Measurements from ENCODE around the gene C1R.
"Not testable (repeated sequence)": the region's sequence is repeated elsewhere in the genome, so short reads cannot be mapped to it uniquely, and the experiment has no call there.

C1R gene

GRCh38 chr12:7037411-7037810, 54.8 kb downstream of the C1R start:
- H4K8ac ChIP-seq (ENCODE audit: low read depth, low read length); H2BK15ac ChIP-seq (ENCODE audit: low read length); H3K36me3 ChIP-seq (replicated peaks in 1 of 2; ENCODE audit: control insufficient read depth in 2 of 2, insufficient read depth in 2 of 2, low read length in 2 of 2); DNase-seq (ENCODE audit: low spot score); H3K23ac ChIP-seq (ENCODE audit: low read depth, low read length, poor library complexity); H3K27ac ChIP-seq (replicated peaks; ENCODE audit: low read length); H3K18ac ChIP-seq (ENCODE audit: low read length); H2AK5ac ChIP-seq (ENCODE audit: low read depth, low read length); H3K4me3 ChIP-seq (ENCODE audit: low read length in 2 of 2); H3K4me2 ChIP-seq (ENCODE audit: insufficient read depth, low read length, poor library complexity, severe bottlenecking); H3K4me1 ChIP-seq (ENCODE audit: control insufficient read depth in 2 of 2, insufficient read depth in 1 of 2, low read depth in 1 of 2, low read length in 2 of 2); H3K14ac ChIP-seq (ENCODE audit: low read length); H2AFZ ChIP-seq (ENCODE audit: low read length); H2BK12ac ChIP-seq (ENCODE audit: low read length); H3K27me3 ChIP-seq (ENCODE audit: control insufficient read depth in 3 of 3, insufficient read depth in 3 of 3, low read depth in 1 of 3, low read length in 3 of 3); H2BK5ac ChIP-seq (ENCODE audit: low read length); H3K4ac ChIP-seq (ENCODE audit: low read length); H3K9ac ChIP-seq (ENCODE audit: low read depth, low read length, poor library complexity); H3K79me1 ChIP-seq (ENCODE audit: low read depth, low read length); H2BK120ac ChIP-seq (ENCODE audit: low read depth, low read length); H3K9me3 ChIP-seq (replicated peaks in 1 of 2; ENCODE audit: control insufficient read depth in 2 of 2, insufficient read depth in 1 of 2, low read depth in 1 of 2, low read length in 2 of 2); H4K91ac ChIP-seq (ENCODE audit: low read depth, low read length, poor library complexity): not testable (repeated sequence)
- no CpG with 5 or more reads among the region's 32 CpGs for WGBS, 2 donors (ENCODE audit: extremely low coverage in 2 of 2, insufficient read length in 2 of 2, insufficient replicate concordance in 1 of 2)

DNA sequence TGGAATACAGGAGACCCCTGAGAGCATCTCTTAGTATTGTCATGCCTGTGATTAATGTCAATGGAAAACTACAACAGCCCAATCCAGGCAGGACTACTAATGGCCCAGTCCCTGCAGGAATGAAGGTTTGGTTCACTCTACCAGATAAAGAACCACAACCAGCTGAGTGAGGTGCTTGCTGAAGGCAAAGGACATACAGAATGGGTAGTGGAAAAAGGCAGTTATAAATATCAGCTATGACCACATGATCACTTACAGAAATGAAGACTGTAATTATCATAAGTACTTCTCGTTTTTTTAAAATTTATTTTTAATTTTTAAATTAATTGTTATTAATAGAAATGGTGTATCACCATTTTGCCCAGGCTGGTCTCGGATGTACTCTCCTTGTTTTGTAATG, 56.8 kb downstream of the C1R start:
- Histone ChIP-seq H2AK5ac (ENCODE audit: low read depth, low read length) (no peak overlapping the region), H3K14ac (ENCODE audit: low read length) (no peak overlapping the region), H2BK15ac (ENCODE audit: low read length) (no peak overlapping the region), H3K4me1 (ENCODE audit: control insufficient read depth in 2 of 2, insufficient read depth in 1 of 2, low read depth in 1 of 2, low read length in 2 of 2) (peaks cover 0 to 2% of the 10 kb centered on the region in 2 donors), H3K79me1 (ENCODE audit: low read depth, low read length) (no peaks in the 10 kb centered on the region), H4K8ac (ENCODE audit: low read depth, low read length) (no peak overlapping the region), H3K9me3 (replicated peaks in 1 of 2; ENCODE audit: control insufficient read depth in 2 of 2, insufficient read depth in 1 of 2, low read depth in 1 of 2, low read length in 2 of 2) (no peaks in the 10 kb centered on the region), H3K36me3 (replicated peaks in 1 of 2; ENCODE audit: control insufficient read depth in 2 of 2, insufficient read depth in 2 of 2, low read length in 2 of 2) (no peaks in the 10 kb centered on the region), H3K9ac (ENCODE audit: low read depth, low read length, poor library complexity) (no peak overlapping the region), H3K18ac (ENCODE audit: low read length) (no peak overlapping the region), H2AFZ (ENCODE audit: low read length) (no peak overlapping the region), H3K4me2 (ENCODE audit: insufficient read depth, low read length, poor library complexity, severe bottlenecking) (no peak overlapping the region), H3K23ac (ENCODE audit: low read depth, low read length, poor library complexity) (no peak overlapping the region), H3K27me3 (ENCODE audit: control insufficient read depth in 3 of 3, insufficient read depth in 3 of 3, low read depth in 1 of 3, low read length in 3 of 3) (no peaks in the 10 kb centered on the region), H2BK12ac (ENCODE audit: low read length) (no peak overlapping the region), H3K4ac (ENCODE audit: low read length) (no peak overlapping the region), H2BK120ac (ENCODE audit: low read depth, low read length) (no peak overlapping the region), H4K91ac (ENCODE audit: low read depth, low read length, poor library complexity) (no peak overlapping the region), H2BK5ac (ENCODE audit: low read length) (no peak overlapping the region), H3K4me3 (ENCODE audit: low read length in 2 of 2) (no peak overlapping the region), H3K27ac (replicated peaks; ENCODE audit: low read length) (no peak overlapping the region)
- no peak for DNase-seq (ENCODE audit: low spot score)
- WGBS, 2 donors (ENCODE audit: extremely low coverage in 2 of 2, insufficient read length in 2 of 2, insufficient replicate concordance in 1 of 2), result no CpG with 5 or more reads among the region's 2 CpGs

DNA sequence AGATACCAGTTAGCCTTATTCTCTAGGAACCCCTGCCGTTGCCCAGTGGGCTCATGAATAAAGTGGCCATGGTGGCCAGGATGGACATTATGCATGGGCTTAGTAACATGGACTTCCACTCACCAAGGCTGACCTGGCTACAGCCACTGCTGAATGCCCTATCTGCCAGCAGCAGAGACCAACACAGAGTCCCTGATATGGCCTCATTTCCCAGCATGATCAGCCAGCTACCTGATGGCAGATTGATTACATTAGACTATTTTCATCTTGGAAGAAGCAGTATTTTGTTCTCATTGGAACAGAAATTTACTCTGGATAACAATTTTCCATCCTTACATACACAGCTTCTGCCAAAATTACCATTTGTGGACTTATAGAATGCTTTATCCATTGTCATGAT, 57.8 kb downstream of the C1R start:
- Histone ChIP-seq H2AK5ac (ENCODE audit: low read depth, low read length) (no peak overlapping the region), H3K14ac (ENCODE audit: low read length) (no peak overlapping the region), H3K4ac (ENCODE audit: low read length) (no peak overlapping the region), H3K27ac (replicated peaks; ENCODE audit: low read length) (no peak overlapping the region), H3K79me1 (ENCODE audit: low read depth, low read length) (no peaks in the 10 kb centered on the region), H3K36me3 (replicated peaks in 1 of 2; ENCODE audit: control insufficient read depth in 2 of 2, insufficient read depth in 2 of 2, low read length in 2 of 2) (no peaks in the 10 kb centered on the region), H3K23ac (ENCODE audit: low read depth, low read length, poor library complexity) (no peak overlapping the region), H2BK15ac (ENCODE audit: low read length) (no peak overlapping the region), H2BK12ac (ENCODE audit: low read length) (no peak overlapping the region), H4K91ac (ENCODE audit: low read depth, low read length, poor library complexity) (no peak overlapping the region), H3K4me3 (ENCODE audit: low read length in 2 of 2) (no peak overlapping the region), H3K4me2 (ENCODE audit: insufficient read depth, low read length, poor library complexity, severe bottlenecking) (no peak overlapping the region), H2AFZ (ENCODE audit: low read length) (no peak overlapping the region), H2BK120ac (ENCODE audit: low read depth, low read length) (no peak overlapping the region), H4K8ac (ENCODE audit: low read depth, low read length) (no peak overlapping the region), H3K9ac (ENCODE audit: low read depth, low read length, poor library complexity) (no peak overlapping the region), H3K18ac (ENCODE audit: low read length) (no peak overlapping the region), H3K9me3 (replicated peaks in 1 of 2; ENCODE audit: control insufficient read depth in 2 of 2, insufficient read depth in 1 of 2, low read depth in 1 of 2, low read length in 2 of 2) (no peaks in the 10 kb centered on the region), H3K27me3 (ENCODE audit: control insufficient read depth in 3 of 3, insufficient read depth in 3 of 3, low read depth in 1 of 3, low read length in 3 of 3) (no peaks in the 10 kb centered on the region), H2BK5ac (ENCODE audit: low read length) (no peak overlapping the region), H3K4me1 (ENCODE audit: control insufficient read depth in 2 of 2, insufficient read depth in 1 of 2, low read depth in 1 of 2, low read length in 2 of 2) (peaks cover 0 to 2% of the 10 kb centered on the region in 2 donors)
- no CpG with 5 or more reads among the region's 1 CpG for WGBS, 2 donors (ENCODE audit: extremely low coverage in 2 of 2, insufficient read length in 2 of 2, insufficient replicate concordance in 1 of 2)
- DNase-seq (ENCODE audit: low spot score), result no peak

- H3K36me3 ChIP-seq (replicated peaks in 1 of 2; ENCODE audit: control insufficient read depth in 2 of 2, insufficient read depth in 2 of 2, low read length in 2 of 2), result no peaks in the 10 kb centered on the region
- no peak overlapping the region for H3K4me2 ChIP-seq (ENCODE audit: insufficient read depth, low read length, poor library complexity, severe bottlenecking)
- H3K4me1 ChIP-seq (ENCODE audit: control insufficient read depth in 2 of 2, insufficient read depth in 1 of 2, low read depth in 1 of 2, low read length in 2 of 2), result no peaks in the 10 kb centered on the region
- H2AK5ac ChIP-seq (ENCODE audit: low read depth, low read length), result no peak overlapping the region
- no peak overlapping the region for H3K23ac ChIP-seq (ENCODE audit: low read depth, low read length, poor library complexity)
- H2AFZ ChIP-seq (ENCODE audit: low read length), result no peak overlapping the region
- H3K14ac ChIP-seq (ENCODE audit: low read length), result no peak overlapping the region
- no peak overlapping the region for H3K27ac ChIP-seq (replicated peaks; ENCODE audit: low read length)
- H2BK5ac ChIP-seq (ENCODE audit: low read length), result peak overlapping the region; percentile 14
- H2BK12ac ChIP-seq (ENCODE audit: low read length), result no peak overlapping the region
- H2BK120ac ChIP-seq (ENCODE audit: low read depth, low read length), result no peak overlapping the region
- DNase-seq (ENCODE audit: low spot score), result no peak
- H3K4ac ChIP-seq (ENCODE audit: low read length), result no peak overlapping the region
- WGBS, 2 donors (ENCODE audit: extremely low coverage in 2 of 2, insufficient read length in 2 of 2, insufficient replicate concordance in 1 of 2), result no CpG with 5 or more reads among the region's 2 CpGs
- no peak overlapping the region for H3K18ac ChIP-seq (ENCODE audit: low read length)
- no peak overlapping the region for H4K8ac ChIP-seq (ENCODE audit: low read depth, low read length)
- H3K4me3 ChIP-seq (ENCODE audit: low read length in 2 of 2), result no peak overlapping the region
- H3K9me3 ChIP-seq (replicated peaks in 1 of 2; ENCODE audit: control insufficient read depth in 2 of 2, insufficient read depth in 1 of 2, low read depth in 1 of 2, low read length in 2 of 2), result no peaks in the 10 kb centered on the region
- no peak overlapping the region for H4K91ac ChIP-seq (ENCODE audit: low read depth, low read length, poor library complexity)
- no peak overlapping the region for H2BK15ac ChIP-seq (ENCODE audit: low read length)
- H3K27me3 ChIP-seq (ENCODE audit: control insufficient read depth in 3 of 3, insufficient read depth in 3 of 3, low read depth in 1 of 3, low read length in 3 of 3), result no peaks in the 10 kb centered on the region
- H3K79me1 ChIP-seq (ENCODE audit: low read depth, low read length), result no peaks in the 10 kb centered on the region
- H3K9ac ChIP-seq (ENCODE audit: low read depth, low read length, poor library complexity), result no peak overlapping the region
Measured at GRCh38 chr12:7032990-7033389, 59.3 kb downstream of the C1R start.

Data from neuronal stem cell (in vitro differentiated cells).